PC-3 (cell line): ENCODE results near the gene THEMIS. TPM values are rescaled to one million over a fixed set of nuclear protein-coding genes. Genes with fewer than 3 reads are reported as not detected.
A peak's percentile ranks its signal among the peaks of the same experiment; 100 is the strongest.

Source experiments
- ATAC-seq: fragments of 200-7000 bp; cut with Tn5 transposase; 2 replicates; pipeline ENCODE4 v1.9.1; 2020; ENCODE audit warnings: mild to moderate bottlenecking, moderate library complexity
- BruUV-seq: library from RNA; stranded (reverse); fragments of 400-500 nt; replicated peaks from 2 replicates; lab custom pipeline; 2021; lab: Mats Ljungman, UMichigan
- CTCF ChIA-PET: fragments of 300-600 bp; sonication (Branson Sonifier 250); formaldehyde crosslinking; loops from one replicate; lab custom pipeline; 2022; ENCODE audit warnings: antibody characterized with exemption; lab: Charles Lee
- POLR2A ChIA-PET: fragments of 300-600 bp; sonication (Branson Sonifier 250); formaldehyde crosslinking; loops from one replicate; lab custom pipeline; 2022; ENCODE audit warnings: antibody characterized with exemption; ENCODE audit not compliant: unreplicated experiment; lab: Charles Lee
- DNase-seq: peaks from one replicate; pipeline ENCODE4 v3.0.0-alpha.2; 2015
- H2AFZ ChIP-seq: fragments of 300-600 bp; sonication (generic); 2 replicates; pipeline ENCODE4 v1.6.0; 2016; ENCODE audit warnings: antibody characterized with exemption, low read length
- H3F3A ChIP-seq: fragments of 300-600 bp; sonication (generic); one replicate; pipeline ENCODE4 v1.6.0; 2017; ENCODE audit warnings: antibody characterized with exemption, low read length, control low read depth, mild to moderate bottlenecking; ENCODE audit not compliant: unreplicated experiment
- H3K27ac ChIP-seq: fragments of 300-600 bp; sonication (generic); 2 replicates; pipeline ENCODE4 v1.5.1; 2016; ENCODE audit warnings: mild to moderate bottlenecking, low read length
- H3K27me3 ChIP-seq: fragments of 300-600 bp; sonication (generic); 2 replicates; pipeline ENCODE4 v1.6.1; 2016; ENCODE audit warnings: low read length, mixed read lengths
- H3K36me3 ChIP-seq: fragments of 300-600 bp; sonication (generic); 2 replicates; pipeline ENCODE4 v1.6.1; 2016; ENCODE audit warnings: low read depth, mixed run types, low read length, mixed read lengths
- H3K4me1 ChIP-seq: fragments of 300-600 bp; sonication (generic); 2 replicates; pipeline ENCODE4 v1.5.1; 2016; ENCODE audit warnings: low read length; ENCODE audit not compliant: insufficient read depth
- H3K4me2 ChIP-seq: fragments of 300-600 bp; sonication (generic); 2 replicates; pipeline ENCODE4 v1.6.0; 2016; ENCODE audit warnings: low read length
- H3K4me3 ChIP-seq: fragments of 300-600 bp; sonication (generic); 2 replicates; pipeline ENCODE4 v1.5.1; 2016; ENCODE audit warnings: mild to moderate bottlenecking, low read length, mixed read lengths
- H3K79me2 ChIP-seq: fragments of 300-600 bp; sonication (generic); 2 replicates; pipeline ENCODE4 v1.6.1; 2017; ENCODE audit warnings: low read length, mixed read lengths
- H3K9ac ChIP-seq: fragments of 300-600 bp; sonication (generic); 2 replicates; pipeline ENCODE4 v1.6.0; 2016; ENCODE audit warnings: mild to moderate bottlenecking, low read length
- H3K9me2 ChIP-seq: fragments of 300-600 bp; sonication (generic); replicated peaks from 2 replicates; pipeline ENCODE4 v1.6.1; 2016; ENCODE audit warnings: mixed run types, low read length, mixed read lengths
- H3K9me3 ChIP-seq: fragments of 300-600 bp; sonication (generic); 2 replicates; pipeline ENCODE4 v1.6.1; 2016; ENCODE audit warnings: low read length, mixed read lengths
- H4K20me1 ChIP-seq: fragments of 300-600 bp; sonication (generic); 2 replicates; pipeline ENCODE4 v1.6.1; 2016; ENCODE audit warnings: low read length, mixed read lengths
- CTCF ChIP-seq: fragments of 300-600 bp; sonication (generic); conservative IDR thresholded peaks from 2 replicates; pipeline ENCODE4 v1.5.1; 2017; ENCODE audit warnings: antibody characterized with exemption, low read depth, mild to moderate bottlenecking, low read length
- EZH2 ChIP-seq: fragments of 300-600 bp; sonication (generic); IDR thresholded peaks from one replicate; pipeline ENCODE4 v1.6.1; 2017; ENCODE audit warnings: antibody characterized with exemption, mild to moderate bottlenecking, low read length; ENCODE audit not compliant: unreplicated experiment
- EZH2phosphoT487 ChIP-seq: fragments of 300-600 bp; sonication (generic); IDR thresholded peaks from 2 replicates; pipeline ENCODE4 v1.6.1; 2018; ENCODE audit warnings: mild to moderate bottlenecking, antibody characterized with exemption, low read length, borderline replicate concordance
- intact Hi-C: fragments of 100-400 bp; cut with micrococcal nuclease; formaldehyde crosslinking; loops from 2 replicates; pipeline ENCODE4 v1.9.0; 2023
- total RNA-seq: library from RNA; depleted of rRNA; stranded (reverse); fragments of >200 nt; gene quantifications from 2 replicates; pipeline ENCODE4 v1.2.3, GENCODE V29; 2014

The THEMIS gene
- total RNA-seq, 1 experiment from 2014 or later, result not detected

- Histone ChIP-seq H3K27me3 (no peaks in the 10 kb centered on the region), H3F3A (no peaks in the 10 kb centered on the region), H3K4me2 (no peak overlapping the region), H3K79me2 (no peaks in the 10 kb centered on the region), H3K4me1 (no peaks in the 10 kb centered on the region), H3K36me3 (no peaks in the 10 kb centered on the region), H3K9me2 (no peaks in the 10 kb centered on the region), H3K27ac (no peak overlapping the region), H2AFZ (no peak overlapping the region), H3K9me3 (no peaks in the 10 kb centered on the region), H4K20me1 (no peaks in the 10 kb centered on the region), H3K4me3 (no peak overlapping the region), H3K9ac (no peak overlapping the region)
- ChIA-PET POLR2A (no interaction called here), CTCF (no interaction called here)
- DNase-seq, result no peak
- TF ChIP-seq EZH2phosphoT487, result no peak
- TF ChIP-seq EZH2, result no peak
- TF ChIP-seq CTCF, result no peak
- intact Hi-C loops, result no loop called here
- ATAC-seq, result no peak
- BruUV-seq, result no TSS peak
These were observed 16.9 kb upstream of the THEMIS start for GRCh38 chr6:127917766-127918165.

GRCh38 chr6:127914240-127914639, 13.4 kb upstream of the THEMIS start:
- Histone ChIP-seq H3K4me3 (no peak overlapping the region), H3K36me3 (no peaks in the 10 kb centered on the region), H3K79me2 (no peaks in the 10 kb centered on the region), H3K9ac (no peak overlapping the region), H3K4me2 (no peak overlapping the region), H3K9me3 (no peaks in the 10 kb centered on the region), H3F3A (no peaks in the 10 kb centered on the region), H3K4me1 (no peaks in the 10 kb centered on the region), H2AFZ (no peak overlapping the region), H4K20me1 (no peaks in the 10 kb centered on the region), H3K27me3 (no peaks in the 10 kb centered on the region), H3K9me2 (no peaks in the 10 kb centered on the region), H3K27ac (no peak overlapping the region)
- ChIA-PET CTCF (no interaction called here), POLR2A (no interaction called here)
- TF ChIP-seq EZH2phosphoT487 (no peak), CTCF (no peak), EZH2 (no peak)
- intact Hi-C loops, result no loop called here
- ATAC-seq (no peak), DNase-seq (peak; percentile 26)
- no TSS peak for BruUV-seq

- Histone ChIP-seq H3K79me2 (no peaks in the 10 kb centered on the region), H3K9me2 (no peaks in the 10 kb centered on the region), H3K4me1 (no peaks in the 10 kb centered on the region), H2AFZ (no peak overlapping the region), H4K20me1 (no peaks in the 10 kb centered on the region), H3K4me3 (no peak overlapping the region), H3K9ac (no peak overlapping the region), H3K9me3 (no peaks in the 10 kb centered on the region), H3K4me2 (no peak overlapping the region), H3K27me3 (no peaks in the 10 kb centered on the region), H3K27ac (no peak overlapping the region), H3F3A (no peaks in the 10 kb centered on the region), H3K36me3 (no peaks in the 10 kb centered on the region)
- ChIA-PET CTCF (no interaction called here), POLR2A (no interaction called here)
- ATAC-seq (no peak), DNase-seq (no peak)
- intact Hi-C loops, result no loop called here
- TF ChIP-seq EZH2phosphoT487 (no peak), EZH2 (no peak), CTCF (no peak)
- BruUV-seq, result no TSS peak
These were observed 12.1 kb upstream of the THEMIS start for GRCh38 chr6:127912914-127913313.
